ENCODE data around the gene TRIM25.

Gene TRIM25

DNA sequence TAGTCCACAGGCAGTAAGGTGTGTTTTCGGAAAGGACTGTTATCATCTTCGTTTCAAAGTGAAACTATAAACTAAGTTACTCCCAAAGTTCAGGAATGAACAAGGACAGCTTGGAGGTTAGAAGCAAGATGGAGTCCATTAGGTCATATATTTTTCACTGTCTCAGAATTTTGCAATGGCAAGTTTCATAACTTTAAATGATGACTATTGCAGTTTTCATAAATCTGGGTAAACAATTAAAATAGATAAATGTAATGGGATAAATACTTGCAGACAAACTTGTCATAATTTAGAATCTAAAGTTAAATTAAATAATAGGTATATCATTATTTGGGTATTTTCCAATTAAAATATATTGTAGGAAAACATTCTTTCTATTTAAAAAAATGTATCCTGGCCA lies 14.7 kb upstream of the TRIM25 start:
- H3K4me3 ChIP-seq (ENCODE audit: low read depth, low read length): no peak overlapping the region
- TF ChIP-seq, protein P1, sequence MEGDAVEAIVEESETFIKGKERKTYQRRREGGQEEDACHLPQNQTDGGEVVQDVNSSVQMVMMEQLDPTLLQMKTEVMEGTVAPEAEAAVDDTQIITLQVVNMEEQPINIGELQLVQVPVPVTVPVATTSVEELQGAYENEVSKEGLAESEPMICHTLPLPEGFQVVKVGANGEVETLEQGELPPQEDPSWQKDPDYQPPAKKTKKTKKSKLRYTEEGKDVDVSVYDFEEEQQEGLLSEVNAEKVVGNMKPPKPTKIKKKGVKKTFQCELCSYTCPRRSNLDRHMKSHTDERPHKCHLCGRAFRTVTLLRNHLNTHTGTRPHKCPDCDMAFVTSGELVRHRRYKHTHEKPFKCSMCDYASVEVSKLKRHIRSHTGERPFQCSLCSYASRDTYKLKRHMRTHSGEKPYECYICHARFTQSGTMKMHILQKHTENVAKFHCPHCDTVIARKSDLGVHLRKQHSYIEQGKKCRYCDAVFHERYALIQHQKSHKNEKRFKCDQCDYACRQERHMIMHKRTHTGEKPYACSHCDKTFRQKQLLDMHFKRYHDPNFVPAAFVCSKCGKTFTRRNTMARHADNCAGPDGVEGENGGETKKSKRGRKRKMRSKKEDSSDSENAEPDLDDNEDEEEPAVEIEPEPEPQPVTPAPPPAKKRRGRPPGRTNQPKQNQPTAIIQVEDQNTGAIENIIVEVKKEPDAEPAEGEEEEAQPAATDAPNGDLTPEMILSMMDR (IDR thresholded peaks at IDR 0.05; ENCODE audit: low read depth, low read length): no peak
- in situ Hi-C loops (cut with HindIII; ENCODE audit: low sequenced_read_pairs): no loop called here
- DNase-seq (ENCODE audit: low read depth, low spot score): no peak

DNA sequence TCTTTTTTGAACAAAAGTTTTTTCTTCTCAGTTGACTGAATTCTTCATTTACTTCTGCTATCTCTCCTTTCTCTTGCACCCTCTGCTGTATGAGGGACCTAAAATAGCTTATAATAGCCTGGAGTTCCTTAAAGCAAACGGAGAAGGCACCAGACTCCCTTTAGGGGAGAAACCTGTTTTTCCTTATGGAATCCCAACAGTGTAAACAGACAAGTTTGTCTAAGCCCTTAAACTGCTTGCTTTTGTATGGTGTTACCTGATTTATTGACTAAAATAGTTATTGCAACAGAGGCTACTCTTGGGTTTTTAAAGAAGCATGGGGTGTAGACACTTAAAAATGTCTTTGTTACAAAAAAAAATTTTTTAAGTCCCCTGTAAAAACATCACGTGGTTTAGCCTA lies 12.9 kb upstream of the TRIM25 start:
- DNase-seq (ENCODE audit: low read depth, low spot score): no peak
- TF ChIP-seq, protein P1 (IDR thresholded peaks at IDR 0.05; ENCODE audit: low read depth, low read length): no peak
- H3K4me3 ChIP-seq (ENCODE audit: low read depth, low read length): no peak overlapping the region
- in situ Hi-C loops (cut with HindIII; ENCODE audit: low sequenced_read_pairs): no loop called here

DNA sequence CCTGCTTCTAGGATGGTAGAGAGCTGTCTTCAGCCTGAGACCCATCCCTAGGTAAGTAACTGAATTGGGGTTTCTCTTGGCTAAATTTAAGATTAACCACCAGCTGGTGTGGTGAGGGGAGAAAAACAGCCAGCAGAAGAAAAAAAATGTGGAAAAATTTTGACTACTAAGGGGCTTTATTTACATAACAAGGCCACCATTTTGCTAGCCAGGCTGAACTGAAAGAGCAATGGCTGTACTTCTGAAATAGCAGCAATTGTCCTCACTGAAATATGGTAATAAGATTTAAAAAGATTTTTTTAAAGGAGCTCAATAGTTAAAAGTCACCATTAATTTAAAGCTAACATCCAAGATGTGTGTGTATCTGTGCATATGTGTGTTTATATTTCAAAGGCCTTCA lies 12.4 kb upstream of the TRIM25 start:
- TF ChIP-seq, protein P1 (IDR thresholded peaks at IDR 0.05; ENCODE audit: low read depth, low read length): no peak
- in situ Hi-C loops (cut with HindIII; ENCODE audit: low sequenced_read_pairs): no loop called here
- no peak overlapping the region for H3K4me3 ChIP-seq (ENCODE audit: low read depth, low read length)
- DNase-seq (ENCODE audit: low read depth, low spot score): no peak

DNA sequence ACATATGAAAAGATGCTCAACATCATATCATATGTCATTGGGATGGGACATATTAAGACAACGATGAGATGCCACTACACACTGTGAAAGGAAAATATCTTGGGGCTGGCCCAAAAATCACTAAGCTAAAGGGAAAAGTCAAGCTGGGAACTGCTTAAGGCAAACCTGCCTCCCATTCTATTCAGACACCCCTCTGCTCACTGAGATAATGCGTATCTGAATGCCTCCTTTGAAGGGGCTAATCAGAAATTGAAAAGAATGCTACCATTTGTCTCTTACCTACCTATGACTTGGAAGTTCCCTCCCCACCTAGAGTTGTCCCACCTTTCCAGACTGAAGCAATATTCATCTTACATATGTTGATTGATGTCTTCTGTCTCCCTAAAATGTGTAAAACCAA lies 11.2 kb upstream of the TRIM25 start:
- H3K4me3 ChIP-seq (ENCODE audit: low read depth, low read length): no peak overlapping the region
- in situ Hi-C loops (cut with HindIII; ENCODE audit: low sequenced_read_pairs): no loop called here
- no peak for DNase-seq (ENCODE audit: low read depth, low spot score)
- TF ChIP-seq, protein P1 (IDR thresholded peaks at IDR 0.05; ENCODE audit: low read depth, low read length): no peak

DNA sequence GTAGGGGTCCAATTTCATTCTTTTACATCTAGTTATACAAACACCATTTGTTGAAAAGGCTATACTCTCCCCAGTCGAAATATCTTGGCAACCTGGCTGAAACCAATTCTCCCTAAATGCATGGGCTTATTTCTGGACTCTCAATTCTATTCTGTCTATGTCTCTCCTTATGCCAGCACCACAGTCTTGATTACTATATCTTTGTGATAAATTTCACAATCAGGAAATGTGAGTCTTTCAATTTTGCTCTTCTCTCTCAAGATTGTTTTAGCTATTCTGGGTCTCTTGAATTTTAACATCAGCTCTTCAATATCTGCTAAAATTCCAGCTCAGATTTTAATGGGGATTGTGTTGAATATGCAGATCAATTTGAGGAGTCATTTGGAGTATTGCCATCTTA lies 5.9 kb upstream of the TRIM25 start:
- in situ Hi-C loops (cut with HindIII; ENCODE audit: low sequenced_read_pairs): no loop called here
- H3K4me3 ChIP-seq (ENCODE audit: low read depth, low read length): no peak overlapping the region
- TF ChIP-seq, protein P1 (IDR thresholded peaks at IDR 0.05; ENCODE audit: low read depth, low read length): no peak
- DNase-seq (ENCODE audit: low read depth, low spot score): no peak

DNA sequence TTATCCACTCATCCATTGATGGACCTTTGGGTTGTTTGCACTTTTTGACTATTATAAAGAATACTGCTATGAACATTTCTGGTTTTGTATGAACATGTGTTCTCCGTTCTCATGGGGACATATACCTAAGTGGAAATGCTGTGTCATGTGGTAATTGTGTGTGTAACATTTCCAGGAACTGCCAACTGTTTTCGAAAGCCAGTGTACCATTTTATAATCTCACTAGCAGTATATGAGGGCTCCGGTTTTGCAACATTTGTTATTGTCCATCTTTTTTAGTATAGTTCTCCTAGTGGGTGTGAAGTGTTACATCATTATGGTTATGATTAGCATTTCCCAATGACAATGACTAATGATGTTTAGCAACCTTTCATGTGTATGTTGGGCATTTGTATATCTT lies 5.1 kb upstream of the TRIM25 start:
- DNase-seq (ENCODE audit: low read depth, low spot score): no peak
- TF ChIP-seq, protein P1 (IDR thresholded peaks at IDR 0.05; ENCODE audit: low read depth, low read length): no peak
- in situ Hi-C loops (cut with HindIII; ENCODE audit: low sequenced_read_pairs): no loop called here
- H3K4me3 ChIP-seq (ENCODE audit: low read depth, low read length): no peak overlapping the region
